SK-N-SH (cell line): ENCODE results near the gene ATXN7L2. TPM values are rescaled to one million over a fixed set of nuclear protein-coding genes. Genes with fewer than 3 reads are reported as not detected.

Experiments
- CTCF ChIA-PET: fragments of 300-600, 350-600 bp; formaldehyde crosslinking; extraction: SDS; loops from one replicate; lab custom pipeline; 2021; lab: Yijun Ruan, JAX
- POLR2A ChIA-PET: fragments of 350-600 bp; sonication (Branson Sonifier 250); formaldehyde crosslinking; extraction: SDS; loops from one replicate; lab custom pipeline; 2020; ENCODE audit warnings: antibody characterized with exemption, inconsistent platforms; lab: Yijun Ruan, JAX
- DNase-seq: peaks from one replicate; pipeline ENCODE4 v3.0.0; 2012
- H2AFZ ChIP-seq: fragments of 200-600 bp; sonication (generic); 2 replicates; pipeline ENCODE4 v1.8.1; 2016; ENCODE audit warnings: antibody characterized with exemption, mild to moderate bottlenecking, low read depth
- H3F3A ChIP-seq: fragments of 200-600 bp; sonication (generic); replicated peaks from 2 replicates; pipeline ENCODE3; 2016; ENCODE audit warnings: antibody characterized with exemption, mild to moderate bottlenecking; ENCODE audit not compliant: insufficient read depth
- H3K27ac ChIP-seq, 2 experiments: fragments of 200-500 bp in 1 of 2; fragments of 200-600 bp in 1 of 2; sonication (Bioruptor generic) in 1 of 2; sonication (generic), shearing (Covaris generic) in 1 of 2; 2 replicates each; pipeline versions ENCODE4 v1.5.1 to v1.6.1; 2014 to 2016; ENCODE audit warnings: low read depth in 2 of 2, inconsistent platforms in 1 of 2, low read length in 1 of 2, mild to moderate bottlenecking in 1 of 2, mixed read lengths in 1 of 2
- H3K27me3 ChIP-seq: fragments of 200-600 bp; sonication (generic), shearing (Covaris generic); 2 replicates; pipeline ENCODE4 v1.6.1; 2016; ENCODE audit warnings: mixed run types; ENCODE audit not compliant: insufficient read depth
- H3K36me3 ChIP-seq, 2 experiments: fragments of 200-500 bp in 1 of 2; fragments of 200-600 bp in 1 of 2; sonication (Bioruptor generic) in 1 of 2; sonication (generic) in 1 of 2; replicated peaks in 1 of 2; 2 replicates each; pipeline versions ENCODE3 to v1.5.1; 2014 to 2016; ENCODE audit warnings: low read length in 1 of 2, mild to moderate bottlenecking in 1 of 2; ENCODE audit not compliant: insufficient read depth in 2 of 2, control insufficient read depth in 1 of 2
- H3K4me1 ChIP-seq, 2 experiments: fragments of 200-500 bp in 1 of 2; fragments of 200-600 bp in 1 of 2; sonication (Bioruptor generic) in 1 of 2; sonication (generic), shearing (Covaris generic) in 1 of 2; 2 replicates each; pipeline versions ENCODE4 v1.5.1 to v1.6.1; 2014 to 2016; ENCODE audit warnings: low read depth in 1 of 2, low read length in 1 of 2, mixed run types in 1 of 2; ENCODE audit not compliant: insufficient read depth in 2 of 2, control insufficient read depth in 1 of 2
- H3K4me2 ChIP-seq: fragments of 200-600 bp; sonication (generic), shearing (Covaris generic); 2 replicates; pipeline ENCODE4 v1.6.1; 2017; ENCODE audit warnings: mixed run types
- H3K4me3 ChIP-seq, 2 experiments: fragments of 200-500 bp in 1 of 2; fragments of 200-600 bp in 1 of 2; sonication (Bioruptor generic) in 1 of 2; sonication (generic), shearing (Covaris generic) in 1 of 2; 2 replicates each; pipeline versions ENCODE4 v1.5.1 to v1.8.1; 2014 to 2016; ENCODE audit warnings: low read depth in 2 of 2, inconsistent platforms in 1 of 2, low read length in 1 of 2, mild to moderate bottlenecking in 1 of 2, mixed read lengths in 1 of 2, moderate library complexity in 1 of 2
- H3K79me2 ChIP-seq: fragments of 200-600 bp; sonication (generic); 2 replicates; pipeline ENCODE4 v1.8.1; 2017; ENCODE audit warnings: mild to moderate bottlenecking; ENCODE audit not compliant: insufficient read depth
- H3K9ac ChIP-seq: fragments of 200-600 bp; sonication (generic); 2 replicates; pipeline ENCODE4 v1.6.1; 2017; ENCODE audit warnings: mixed run types
- H3K9me2 ChIP-seq: fragments of 200-600 bp; sonication (generic); 2 replicates; pipeline ENCODE4 v1.6.1; 2017; ENCODE audit warnings: mixed run types
- H3K9me3 ChIP-seq: fragments of 200-600 bp; sonication (generic); 2 replicates; pipeline ENCODE4 v1.6.1; 2017; ENCODE audit warnings: mixed run types, mild to moderate bottlenecking, moderate library complexity
- H4K20me1 ChIP-seq: fragments of 200-600 bp; sonication (generic); 2 replicates; pipeline ENCODE4 v1.6.1; 2017; ENCODE audit warnings: mild to moderate bottlenecking, mixed run types; ENCODE audit not compliant: insufficient read depth
- EP300 ChIP-seq, 2 experiments: IDR thresholded peaks; 2 replicates each; pipeline versions ENCODE4 v1.4.0 to v1.6.1; 2012; ENCODE audit warnings: borderline replicate concordance in 1 of 2, low read depth in 1 of 2, low read length in 1 of 2
- FOXM1 ChIP-seq: IDR thresholded peaks from 2 replicates; pipeline ENCODE4 v1.4.0; 2012; ENCODE audit warnings: low read depth, mild to moderate bottlenecking
- GABPA ChIP-seq: IDR thresholded peaks from 2 replicates; pipeline ENCODE4 v1.4.0; 2012; ENCODE audit warnings: low read depth, mild to moderate bottlenecking
- GATA2 ChIP-seq: sonication (generic); formaldehyde crosslinking; IDR thresholded peaks from 2 replicates; pipeline ENCODE4 v1.5.0; 2020; ENCODE audit warnings: mild to moderate bottlenecking, missing genetic modification reagents
- IRF3 ChIP-seq: fragments of 150-350 bp; IDR thresholded peaks from 2 replicates; pipeline ENCODE4 v1.6.1; 2016; ENCODE audit warnings: mild to moderate bottlenecking, low read depth, low read length
- NFIC ChIP-seq: IDR thresholded peaks from 2 replicates; pipeline ENCODE4 v1.4.0; 2012; ENCODE audit warnings: borderline replicate concordance
- NRF1 ChIP-seq: IDR thresholded peaks from 2 replicates; pipeline ENCODE4 v1.6.1; 2012; ENCODE audit warnings: low read depth, mild to moderate bottlenecking, low read length
- PBX3 ChIP-seq: IDR thresholded peaks from 2 replicates; pipeline ENCODE4; 2012
- POLR2AphosphoS5 ChIP-seq: IDR thresholded peaks from 2 replicates; pipeline ENCODE4 v1.6.1; 2012; ENCODE audit warnings: low read depth, low read length
- RCOR1 ChIP-seq: fragments of 150-350 bp; IDR thresholded peaks from 2 replicates; pipeline ENCODE4 v1.6.1; 2017; ENCODE audit warnings: antibody characterized with exemption, low read length
- RFX5 ChIP-seq: IDR thresholded peaks from 2 replicates; pipeline ENCODE4 v1.6.1; 2012; ENCODE audit warnings: mild to moderate bottlenecking, improper control_type of control experiment, low read length
- RXRA ChIP-seq: IDR thresholded peaks from 2 replicates; pipeline ENCODE4 v1.4.0; 2012; ENCODE audit warnings: low read depth, mild to moderate bottlenecking, borderline replicate concordance
- SIN3A ChIP-seq: IDR thresholded peaks from 2 replicates; pipeline ENCODE4 v1.6.1; 2012; ENCODE audit warnings: low read depth, mild to moderate bottlenecking, low read length, moderate library complexity, borderline replicate concordance
- SMC3 ChIP-seq: IDR thresholded peaks from 2 replicates; pipeline ENCODE4 v1.6.1; 2012; ENCODE audit warnings: low read depth, low read length, improper control_type of control experiment
- TCF12 ChIP-seq: IDR thresholded peaks from 2 replicates; pipeline ENCODE4 v1.4.0; 2012
- TEAD4 ChIP-seq: IDR thresholded peaks from 2 replicates; pipeline ENCODE4 v1.4.0; 2012; ENCODE audit warnings: mild to moderate bottlenecking, borderline replicate concordance; ENCODE audit not compliant: insufficient read depth
- USF2 ChIP-seq: fragments of 150-350 bp; IDR thresholded peaks from 2 replicates; pipeline ENCODE4 v1.6.1; 2017; ENCODE audit warnings: antibody characterized with exemption, low read length, low read depth, borderline replicate concordance
- WGBS: methylation state at CpG from one replicate; pipeline ENCODE4 v1.1.6; 2017; ENCODE audit warnings: low lambda C conversion rate; 5-methylcytosine and 5-hydroxymethylcytosine counted together
- polyA plus RNA-seq, 3 experiments: library from polyadenylated mRNA; depleted of rRNA; stranded (reverse); fragments of >200 nt; gene quantifications; 2 replicates each; pipeline ENCODE4 v1.2.3, GENCODE V29; 2012
- TF ChIP-seq, protein P1 (sequence below): IDR thresholded peaks from 2 replicates; pipeline ENCODE4 v1.4.0; 2012; ENCODE audit warnings: low read depth

Gene ATXN7L2
- polyA plus RNA-seq, 1 of the 3 experiments (the other 2 are of a cell fraction) = 4.0 TPM

GRCh38 chr1:109481646-109482045 is 2.1 kb upstream of the ATXN7L2 start:
- POLR2A ChIA-PET = no interaction called here
- no peak for TF ChIP-seq TEAD4
- no peak for TF ChIP-seq RFX5
- TF ChIP-seq SMC3 = no peak
- TF ChIP-seq, protein P1, sequence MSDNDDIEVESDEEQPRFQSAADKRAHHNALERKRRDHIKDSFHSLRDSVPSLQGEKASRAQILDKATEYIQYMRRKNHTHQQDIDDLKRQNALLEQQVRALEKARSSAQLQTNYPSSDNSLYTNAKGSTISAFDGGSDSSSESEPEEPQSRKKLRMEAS = no peak
- no peak for TF ChIP-seq EP300 (IDR thresholded peaks at IDR 0.05; ENCODE audit: borderline replicate concordance in 1 of 2, low read depth in 1 of 2, low read length in 1 of 2)
- no peak for TF ChIP-seq NFIC
- no peak for TF ChIP-seq NRF1
- TF ChIP-seq RXRA = no peak
- no peak for TF ChIP-seq POLR2AphosphoS5
- no peak for TF ChIP-seq USF2
- TF ChIP-seq RCOR1 = no peak
- TF ChIP-seq PBX3 = no peak
- no peak for TF ChIP-seq IRF3
- TF ChIP-seq TCF12 = no peak
- no peak for TF ChIP-seq GATA2 (CRISPR knock-in tag)
- no peak for TF ChIP-seq FOXM1
- no peak for TF ChIP-seq SIN3A
- TF ChIP-seq GABPA = no peak
- no peak overlapping the region for H3K4me3 ChIP-seq
- no peak overlapping the region for H3K4me2 ChIP-seq
- no peak overlapping the region for H3K27ac ChIP-seq
- no peaks in the 10 kb centered on the region for H3F3A ChIP-seq
- peaks cover 41% of the 10 kb centered on the region for H3K27me3 ChIP-seq
- H3K36me3 ChIP-seq = no peaks in the 10 kb centered on the region
- CTCF ChIA-PET = interaction anchor here (6.3 to 40.2 kb wide), 2 partner anchors 12 to 53 kb away, joined by 50 to 1710 read pairs; partner anchors contain the start of genes CYB561D1 and GPR61
- H3K79me2 ChIP-seq = peaks cover 12% of the 10 kb centered on the region; the same call in 1 of the 2 replicates
- peaks cover 6 to 15% of the 10 kb centered on the region in 2 experiments; a peak in 2 of 4 replicates for H3K4me1 ChIP-seq
- H3K9ac ChIP-seq = no peak overlapping the region
- H2AFZ ChIP-seq = no peak overlapping the region
- H4K20me1 ChIP-seq = no peaks in the 10 kb centered on the region
- WGBS = 33% methylated on average over 2 of the region's 2 CpGs
- no peak for DNase-seq
- no peaks in the 10 kb centered on the region for H3K9me2 ChIP-seq
- no peaks in the 10 kb centered on the region for H3K9me3 ChIP-seq
